Activated naive CD4-positive, alpha-beta T cell treated with anti-CD3 and anti-CD28 coated beads, Interleukin-2, amount 50 U/mL, for 16 hours (primary cell): Measurements from ENCODE around the gene LARP1B.
"Not testable (repeated sequence)": the region's sequence is repeated elsewhere in the genome, so short reads cannot be mapped to it uniquely, and the experiment has no call there.

Source experiments
- DNase-seq: peaks from one replicate; pipeline ENCODE4 v3.0.0-alpha.2; 2020

The LARP1B gene

DNA sequence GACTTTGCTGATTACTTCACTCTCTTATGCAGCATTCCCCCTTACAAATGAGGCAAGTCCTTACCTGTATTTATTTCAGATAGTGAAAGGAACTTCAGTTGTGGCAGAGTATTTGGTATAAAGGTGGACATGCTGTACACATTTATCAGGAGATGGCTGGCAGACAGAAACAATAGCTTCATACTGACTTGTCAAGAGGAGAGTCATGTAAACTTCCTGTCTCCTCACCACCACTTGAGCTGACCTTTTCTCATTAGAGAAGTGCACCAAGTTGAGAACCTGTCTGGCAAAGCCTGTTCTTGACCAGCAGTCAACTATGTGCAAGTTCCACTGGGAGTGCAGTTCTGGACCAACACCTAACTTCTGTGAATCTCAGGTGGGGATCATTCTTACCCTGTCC, 80.8 kb downstream of the LARP1B start:
- DNase-seq: no peak

DNA sequence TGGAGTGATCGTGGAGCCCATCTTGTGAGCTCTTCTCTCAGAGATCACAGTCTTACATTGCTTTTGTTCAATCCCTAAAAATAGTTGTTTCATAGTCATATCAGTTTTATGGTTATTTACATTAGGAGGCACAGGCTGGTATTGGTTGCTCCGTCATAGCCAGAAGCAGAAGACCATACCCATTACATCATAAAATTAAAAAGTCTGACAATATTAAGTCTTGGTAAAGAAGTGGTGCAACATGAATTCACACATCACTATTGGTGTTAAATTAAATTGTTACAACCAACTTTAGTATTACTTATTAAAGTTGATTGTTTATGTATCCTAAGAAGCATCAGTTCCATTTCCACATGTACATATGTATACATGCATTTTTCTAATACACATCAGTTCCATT, 84.6 kb downstream of the LARP1B start:
- DNase-seq: no peak

DNA sequence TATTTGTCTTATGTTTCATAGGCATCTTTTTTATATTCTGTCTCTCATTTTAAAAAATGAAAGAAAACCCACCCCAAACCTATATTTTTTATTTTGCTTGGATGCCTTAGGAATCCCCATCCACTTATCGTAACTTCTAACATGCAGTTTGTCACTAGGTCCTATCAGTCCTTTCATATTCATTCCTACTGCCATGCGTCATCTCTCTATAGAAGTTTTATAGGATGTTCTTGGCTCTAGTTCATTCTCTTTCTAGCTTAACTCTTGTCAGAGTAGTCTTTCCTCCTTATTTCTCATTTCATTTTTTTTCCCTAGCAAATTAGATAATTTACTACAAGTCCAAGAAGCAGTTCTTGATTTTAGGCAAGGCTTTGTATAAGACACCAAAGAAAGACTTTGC, 92.7 kb downstream of the LARP1B start:
- DNase-seq: no peak

DNA sequence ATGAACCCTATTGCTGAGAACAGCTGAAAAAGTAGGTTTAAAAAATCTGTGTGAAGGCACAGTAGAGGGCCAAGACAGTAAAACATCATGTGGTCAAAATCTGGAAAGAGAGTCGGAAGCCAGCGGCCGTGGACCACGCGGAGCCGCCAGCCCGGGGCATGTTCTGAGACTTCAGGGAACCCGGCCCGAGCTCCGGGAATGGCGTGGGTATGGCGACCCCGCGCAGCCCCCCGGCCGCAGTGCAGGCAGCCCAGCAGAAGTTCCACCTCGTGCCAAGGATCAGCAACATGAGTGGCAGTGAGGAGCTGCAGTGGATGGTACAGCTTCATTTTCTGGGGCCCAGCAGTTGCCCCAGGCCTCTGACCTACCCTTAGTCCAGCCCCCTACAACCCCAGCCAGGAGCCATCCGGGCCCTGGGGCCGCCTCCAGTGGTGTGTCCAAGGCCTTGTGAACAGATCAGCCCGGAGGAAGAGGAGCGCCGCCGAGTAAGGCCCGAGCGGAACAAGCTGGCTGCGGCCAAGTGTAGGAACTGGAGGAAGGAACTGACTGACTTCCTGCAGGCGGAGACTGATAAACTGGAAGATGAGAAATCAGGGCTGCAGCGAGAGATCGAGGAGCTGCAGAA, 94.2 kb downstream of the LARP1B start:
- no peak for DNase-seq

DNA sequence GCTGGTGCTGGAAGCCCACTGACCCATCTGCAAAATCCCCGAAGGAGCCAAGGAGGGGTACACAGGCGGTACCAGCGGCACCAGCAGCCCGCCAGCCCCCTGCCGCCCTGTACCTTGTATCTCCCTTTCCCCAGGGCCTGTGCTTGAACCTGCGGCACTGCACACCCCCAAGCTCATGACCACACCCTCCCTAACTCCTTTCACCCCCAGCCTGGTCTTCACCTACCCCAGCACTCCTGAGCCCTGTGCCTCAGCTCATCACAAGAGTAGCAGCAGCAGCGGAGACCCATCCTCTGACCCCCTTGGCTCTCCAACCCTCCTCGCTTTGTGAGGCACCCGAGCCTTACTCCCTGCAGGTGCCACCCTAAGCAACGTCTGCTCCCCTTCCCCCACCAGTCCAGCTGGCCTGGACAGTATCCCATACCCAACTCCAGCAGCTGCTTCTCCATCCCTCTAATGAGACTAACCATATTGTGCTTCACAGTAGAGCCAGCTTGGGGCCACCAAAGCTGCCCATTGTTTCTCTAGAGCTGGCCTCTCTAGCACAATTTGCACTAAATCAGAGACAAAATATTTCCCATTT, 94.9 kb downstream of the LARP1B start:
- no peak for DNase-seq

DNA sequence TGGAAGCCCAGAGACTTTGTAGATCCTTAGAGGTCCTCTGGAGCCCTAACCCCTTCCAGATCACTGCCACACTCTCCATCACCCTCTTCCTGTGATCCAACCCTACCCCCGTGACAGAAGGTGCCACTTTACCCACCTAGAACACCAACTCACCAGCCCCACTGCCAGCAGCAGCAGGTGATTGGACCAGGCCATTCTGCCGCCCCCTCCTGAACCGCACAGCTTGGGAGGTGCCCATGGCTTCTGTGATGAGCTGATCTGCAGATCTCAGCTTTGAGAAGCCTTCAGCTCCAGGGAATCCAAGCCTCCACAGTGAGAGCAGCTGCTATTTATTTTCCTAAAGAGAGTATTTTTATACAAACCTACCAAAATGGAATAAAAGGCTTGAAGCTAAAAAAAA, 95.4 kb downstream of the LARP1B start:
- DNase-seq: not testable (repeated sequence)

DNA sequence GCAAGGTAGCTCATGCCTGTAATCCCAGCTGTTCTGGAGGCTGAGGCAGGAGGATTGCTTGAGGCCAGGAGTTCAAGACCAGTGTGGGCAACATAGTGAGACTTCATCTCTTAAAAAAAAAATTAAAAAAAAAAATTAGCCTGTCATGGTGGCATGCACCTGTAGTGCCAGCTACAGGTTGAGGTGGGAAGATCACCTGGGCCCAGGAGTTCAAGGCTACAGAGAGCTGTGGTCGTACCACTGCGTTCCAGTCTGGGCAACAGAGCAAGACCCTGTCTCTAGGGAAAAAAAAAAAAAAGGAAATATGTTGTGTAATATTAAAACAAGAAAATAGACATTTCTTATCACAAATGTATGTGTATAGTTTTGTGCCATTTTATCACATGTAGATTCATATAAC, 97.8 kb downstream of the LARP1B start:
- no peak for DNase-seq

DNA sequence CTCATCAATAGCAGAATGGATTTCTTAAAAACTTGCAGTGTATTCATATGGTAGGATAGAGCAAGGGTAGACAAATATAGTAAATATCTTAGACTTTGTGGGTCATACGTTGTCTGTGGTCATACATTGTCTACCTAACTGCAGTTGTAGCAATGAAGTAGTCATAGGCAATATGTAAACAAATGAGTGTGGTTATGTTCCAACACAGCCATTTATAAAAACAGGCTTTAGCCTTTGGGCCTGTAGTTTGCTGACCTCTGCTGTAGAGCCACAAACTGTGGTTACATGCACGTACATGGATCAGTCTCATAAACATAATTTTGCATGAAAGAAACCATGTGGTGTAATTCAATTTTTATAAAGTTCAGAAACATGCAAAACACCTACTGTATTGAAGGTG, 98.9 kb downstream of the LARP1B start:
- no peak for DNase-seq

DNA sequence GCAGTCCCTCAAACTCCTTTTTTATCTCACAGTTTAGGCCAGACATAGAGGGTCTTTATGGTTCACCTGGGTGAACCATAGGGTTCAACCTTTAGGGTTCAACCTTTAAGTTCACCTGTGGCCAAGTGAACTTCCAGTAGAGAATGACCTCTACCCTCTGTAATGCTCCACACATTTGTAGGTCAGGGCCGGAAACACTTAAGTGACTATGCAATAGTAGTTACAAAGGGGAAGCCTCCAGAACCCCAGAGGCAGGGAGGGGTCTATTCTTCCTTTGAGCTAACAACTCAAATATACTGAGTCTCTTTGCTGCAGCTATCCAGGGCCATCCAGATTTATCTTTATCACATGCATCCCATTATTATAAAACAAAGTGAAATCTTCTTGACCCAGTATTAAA, 100.0 kb downstream of the LARP1B start:
- DNase-seq: no peak

DNA sequence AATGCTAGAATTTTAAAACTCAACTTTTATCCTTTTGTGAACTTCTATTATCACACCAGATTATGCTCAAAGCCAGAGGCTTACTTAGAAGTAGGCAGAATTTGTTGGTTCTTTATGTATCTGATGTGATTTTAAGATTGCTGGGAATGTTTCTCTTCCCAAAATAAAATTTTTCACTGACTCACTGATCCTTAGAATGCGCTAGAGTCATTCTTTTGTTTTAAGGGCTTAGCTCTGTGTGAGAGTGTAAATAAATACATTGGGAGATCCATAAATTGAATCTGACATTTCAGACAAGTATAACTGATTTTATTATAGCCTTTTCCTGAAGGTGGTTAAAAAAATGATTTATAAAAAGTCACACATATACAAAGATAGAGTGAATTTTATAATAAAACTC, 101.3 kb downstream of the LARP1B start:
- no peak for DNase-seq

DNA sequence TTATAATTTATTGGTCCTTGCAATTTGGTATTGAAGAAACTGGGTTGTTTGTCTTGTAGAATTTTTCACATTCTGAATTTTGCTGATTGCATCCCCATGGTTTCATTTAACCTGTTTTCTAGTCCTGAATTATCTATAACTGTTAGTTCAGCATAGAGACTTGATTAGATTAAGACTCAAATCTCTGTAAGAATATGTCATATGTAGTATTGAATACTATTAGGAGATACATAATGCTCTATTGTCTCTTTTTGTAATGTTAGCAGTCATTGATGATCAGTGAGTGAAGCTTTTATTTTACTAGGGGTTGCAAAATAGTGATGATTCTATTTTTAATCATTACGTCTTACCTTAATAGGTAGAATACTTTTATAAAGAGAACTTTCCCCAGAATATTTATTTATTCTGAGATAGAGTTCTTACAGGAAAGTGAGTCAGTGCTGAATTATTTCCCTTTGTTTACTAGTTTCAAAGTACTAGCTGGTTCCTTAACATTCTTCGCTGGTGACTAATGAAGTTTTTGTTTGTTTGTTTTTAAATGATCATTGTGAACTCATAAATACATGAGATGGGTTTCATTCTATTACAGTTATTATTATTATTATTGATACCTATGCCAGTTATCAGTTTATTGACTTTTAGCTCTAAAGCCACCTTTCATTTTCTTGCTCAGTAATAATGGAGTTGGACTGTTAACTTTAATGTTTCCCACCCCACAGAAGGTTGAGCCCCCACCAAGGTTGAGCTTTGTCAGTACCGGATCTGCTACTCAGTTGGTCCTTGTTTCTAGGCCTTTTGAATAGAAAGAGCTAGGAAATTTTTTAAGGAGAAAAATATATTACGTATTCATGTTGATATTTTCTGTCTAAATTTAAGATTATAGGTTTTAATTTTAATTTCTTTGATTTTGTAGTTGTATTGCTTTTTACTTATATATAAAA, 102.3 kb downstream of the LARP1B start:
- no peak for DNase-seq

DNA sequence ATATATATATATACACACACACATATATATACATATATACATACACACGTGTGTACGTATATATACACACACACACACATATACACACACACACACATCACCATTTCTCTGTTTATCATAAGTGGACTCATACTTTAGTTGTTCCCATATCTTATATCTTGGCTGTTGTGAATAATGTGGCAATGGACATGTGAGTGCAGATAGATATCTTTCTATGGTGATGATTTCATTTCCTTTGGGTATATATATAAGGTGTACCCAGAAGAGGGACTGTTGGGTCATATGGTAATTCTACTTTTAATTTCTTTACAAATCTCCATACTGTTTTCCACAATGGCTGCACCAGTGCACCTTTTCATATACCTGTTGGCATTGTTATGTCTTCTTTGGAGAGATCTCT, 105.9 kb downstream of the LARP1B start:
- no peak for DNase-seq

DNA sequence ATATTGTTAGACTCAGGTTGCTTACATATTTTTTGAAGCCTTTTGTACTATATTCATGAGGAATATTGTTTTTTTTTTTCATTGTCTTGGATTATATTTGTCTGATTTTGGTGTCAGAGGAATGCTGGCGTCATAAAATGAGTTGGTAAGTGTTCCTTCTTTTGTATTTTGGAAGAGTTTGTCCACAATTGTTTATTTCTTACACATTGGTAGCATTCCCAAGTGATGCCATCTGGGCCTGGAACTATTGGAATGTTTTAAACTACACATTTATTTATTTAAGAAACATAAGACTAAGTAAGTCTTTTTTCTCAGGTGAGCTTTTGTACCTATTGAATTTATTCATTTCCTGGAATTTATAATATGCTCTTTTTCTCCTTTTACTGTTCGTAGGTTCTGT, 107.6 kb downstream of the LARP1B start:
- no peak for DNase-seq

DNA sequence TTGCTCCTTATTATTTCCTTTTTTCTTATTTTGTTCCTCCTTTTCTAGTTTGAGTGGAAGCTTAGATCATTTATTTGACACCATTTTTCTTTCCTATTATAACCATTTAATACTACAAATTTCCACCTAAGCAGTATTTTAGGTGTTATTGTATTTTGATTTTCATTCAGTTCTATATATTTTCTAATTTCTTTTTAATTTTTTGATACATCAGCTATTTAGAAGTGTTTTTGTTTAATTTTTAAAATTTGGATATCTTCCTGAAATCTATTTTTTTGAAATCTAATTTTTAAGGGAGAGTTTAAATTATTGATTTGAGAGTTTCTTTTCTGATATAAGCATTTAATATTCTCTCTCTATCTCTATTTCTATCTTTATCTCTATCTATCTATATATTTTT, 108.1 kb downstream of the LARP1B start:
- DNase-seq: no peak

DNA sequence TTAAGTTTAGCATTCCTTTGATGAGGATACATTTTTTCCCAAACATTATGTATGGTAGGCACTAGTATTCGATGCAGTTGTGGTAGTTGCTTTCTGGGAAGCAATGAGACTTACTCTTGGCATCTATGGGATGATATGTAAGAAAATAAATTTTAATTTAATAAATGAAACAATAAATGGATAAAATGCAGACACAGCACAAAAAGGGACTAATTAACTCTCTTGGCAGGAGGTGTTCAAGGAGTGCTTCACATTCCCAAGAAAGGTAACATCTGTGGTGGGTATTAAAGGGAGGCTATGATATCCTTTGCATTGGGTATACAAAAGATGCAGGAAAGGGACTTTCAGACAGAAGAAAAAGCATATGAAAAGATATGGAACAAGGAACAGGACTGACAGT, 115.5 kb downstream of the LARP1B start:
- DNase-seq: no peak

DNA sequence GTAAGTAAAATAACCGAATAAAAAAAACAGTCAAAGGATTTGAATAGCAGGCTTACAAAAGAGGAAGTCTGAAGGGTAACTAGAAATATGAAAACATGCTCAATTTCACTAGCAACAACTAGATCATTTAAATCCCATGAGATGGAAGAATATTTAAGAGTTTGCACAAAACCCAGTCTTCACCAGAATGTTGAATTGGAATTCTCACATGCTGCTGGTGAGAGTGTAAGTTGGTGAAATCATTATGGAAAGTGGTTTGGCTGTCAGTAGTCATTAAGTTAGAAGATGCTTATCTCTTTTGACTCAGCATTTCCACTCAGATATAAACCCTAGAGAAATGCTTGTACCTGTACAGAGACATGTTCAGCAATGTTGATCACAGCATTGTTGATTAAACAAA, 116.4 kb downstream of the LARP1B start:
- no peak for DNase-seq

DNA sequence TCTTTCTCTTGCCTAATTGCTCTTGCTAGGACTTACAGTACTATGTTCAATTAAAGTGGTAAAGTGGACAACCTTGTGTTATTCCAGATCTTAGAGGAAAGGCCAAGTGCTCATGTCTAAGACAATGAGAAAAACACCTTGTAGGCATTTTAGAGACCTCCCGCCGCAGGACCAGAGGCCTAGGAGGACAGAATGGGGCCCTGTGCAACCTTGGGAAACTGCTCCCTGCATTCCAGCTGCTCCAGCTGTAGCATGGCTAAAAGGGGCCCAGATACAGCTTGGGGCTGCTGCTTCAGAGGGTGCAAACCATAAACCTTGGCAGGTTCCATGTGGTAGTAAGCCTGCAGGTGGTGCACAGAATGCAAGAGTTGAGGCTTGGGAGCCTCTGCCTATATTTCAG, 125.5 kb downstream of the LARP1B start:
- DNase-seq: no peak

DNA sequence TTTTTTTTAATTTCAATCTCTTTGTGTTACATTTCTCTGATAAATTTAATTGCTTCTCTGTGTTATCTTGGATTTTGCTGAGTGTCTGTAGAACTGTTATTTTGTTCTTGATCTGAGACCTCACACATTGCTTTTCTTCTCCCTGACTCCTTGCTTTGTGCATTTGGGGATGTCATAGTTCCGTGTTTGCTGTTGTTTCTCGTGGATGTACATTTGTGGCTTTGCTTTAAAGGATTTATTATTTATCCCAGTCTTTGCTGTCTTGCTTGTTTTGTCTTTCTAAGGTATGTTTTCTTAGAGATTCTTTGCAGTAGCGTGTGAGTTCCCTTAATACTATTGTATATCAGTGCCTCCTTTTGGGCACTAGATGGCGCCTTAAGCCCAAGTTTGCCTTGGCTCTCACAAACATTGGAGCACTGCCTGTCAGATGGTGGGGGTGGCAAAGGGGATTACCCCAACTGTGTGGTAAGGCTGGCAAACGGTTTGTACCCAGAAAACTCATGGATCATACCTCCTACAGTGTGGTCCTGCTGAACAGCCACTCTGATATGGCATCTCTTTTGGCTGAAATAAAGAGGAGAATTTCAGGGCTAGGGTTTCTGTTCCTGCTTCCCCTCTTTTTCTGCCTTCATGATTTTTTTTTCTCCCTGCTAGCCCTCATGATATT, 130.1 kb downstream of the LARP1B start:
- DNase-seq: peak; percentile 66

DNA sequence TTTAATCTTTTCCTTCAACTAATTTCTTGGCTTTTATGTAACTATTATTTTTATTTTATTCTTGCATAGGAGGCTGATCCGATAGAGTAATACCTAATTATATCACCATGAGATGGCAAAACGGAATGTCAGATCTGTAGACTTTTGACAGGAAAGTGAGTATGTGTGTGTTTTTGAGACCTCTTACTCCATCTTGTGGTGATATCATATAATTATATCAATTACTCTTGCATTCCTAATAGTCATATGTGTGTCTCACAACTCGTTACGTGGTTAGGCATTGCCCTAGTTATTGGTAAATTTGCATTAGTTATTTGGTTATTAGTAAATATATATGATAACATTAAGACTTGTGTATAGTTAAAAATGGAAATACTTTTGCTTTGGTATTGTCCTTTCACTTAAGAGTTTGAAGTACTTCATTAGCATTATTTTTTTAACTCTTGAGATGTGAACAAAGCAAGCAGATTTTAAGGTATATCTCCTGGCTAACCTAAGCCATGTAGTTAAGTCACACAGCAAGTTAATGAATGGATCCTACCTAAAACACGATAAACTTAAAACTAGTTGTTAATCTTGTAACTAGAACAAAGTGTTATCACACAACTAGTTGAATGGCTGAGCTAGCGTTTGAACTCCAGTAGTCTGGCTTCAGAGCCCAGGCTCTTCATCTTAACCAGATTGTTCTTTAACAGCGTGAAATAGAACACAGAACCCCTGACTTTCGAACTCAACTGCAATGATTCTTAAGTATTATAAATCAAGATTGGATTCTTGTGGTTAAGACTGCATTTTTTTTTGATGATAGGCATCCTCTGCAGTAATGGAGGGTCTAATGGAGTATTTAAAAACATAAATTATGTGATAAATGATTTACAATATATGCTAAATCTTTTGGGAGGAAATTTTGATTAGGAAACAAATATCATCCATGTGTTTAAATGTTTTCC, 159.4 kb downstream of the LARP1B start:
- DNase-seq: no peak

DNA sequence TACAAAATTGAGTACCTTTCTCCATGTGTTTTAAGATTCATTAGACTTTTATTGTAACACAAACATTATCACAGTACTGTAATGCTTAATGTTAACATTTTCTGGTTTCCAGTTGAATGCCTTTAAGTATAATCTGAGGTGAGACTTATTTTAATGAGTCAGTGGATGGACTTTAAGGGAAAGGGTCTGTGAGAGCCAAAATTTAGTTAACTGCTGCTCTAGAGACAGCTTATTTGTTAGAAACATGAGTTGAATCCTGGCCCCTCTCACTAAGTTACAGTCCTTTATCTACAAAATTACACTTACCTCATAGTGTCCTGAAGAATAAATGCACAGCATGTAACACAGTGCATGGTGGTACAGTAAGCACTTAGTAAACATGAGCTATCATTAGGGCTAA, 160.5 kb downstream of the LARP1B start:
- DNase-seq: no peak

DNA sequence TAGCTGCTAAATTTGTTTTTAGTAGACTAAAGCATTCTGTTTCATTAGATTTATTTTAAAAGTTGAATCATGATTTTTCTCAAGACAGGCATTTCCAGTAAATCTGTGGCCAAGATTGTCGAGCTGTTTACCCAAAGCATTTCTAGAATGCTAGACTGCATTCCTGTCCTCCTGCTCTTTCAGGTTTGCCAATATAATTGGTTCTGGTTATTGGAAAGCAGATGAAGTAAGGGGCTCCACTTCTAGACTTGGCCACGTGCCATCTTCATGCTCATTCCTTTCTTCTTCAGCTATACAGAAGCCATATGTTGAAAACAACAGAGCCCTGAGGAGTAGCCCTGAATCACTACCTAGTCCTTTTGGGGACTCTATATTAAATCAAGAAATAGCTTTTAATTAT, 164.0 kb downstream of the LARP1B start:
- DNase-seq: no peak

DNA sequence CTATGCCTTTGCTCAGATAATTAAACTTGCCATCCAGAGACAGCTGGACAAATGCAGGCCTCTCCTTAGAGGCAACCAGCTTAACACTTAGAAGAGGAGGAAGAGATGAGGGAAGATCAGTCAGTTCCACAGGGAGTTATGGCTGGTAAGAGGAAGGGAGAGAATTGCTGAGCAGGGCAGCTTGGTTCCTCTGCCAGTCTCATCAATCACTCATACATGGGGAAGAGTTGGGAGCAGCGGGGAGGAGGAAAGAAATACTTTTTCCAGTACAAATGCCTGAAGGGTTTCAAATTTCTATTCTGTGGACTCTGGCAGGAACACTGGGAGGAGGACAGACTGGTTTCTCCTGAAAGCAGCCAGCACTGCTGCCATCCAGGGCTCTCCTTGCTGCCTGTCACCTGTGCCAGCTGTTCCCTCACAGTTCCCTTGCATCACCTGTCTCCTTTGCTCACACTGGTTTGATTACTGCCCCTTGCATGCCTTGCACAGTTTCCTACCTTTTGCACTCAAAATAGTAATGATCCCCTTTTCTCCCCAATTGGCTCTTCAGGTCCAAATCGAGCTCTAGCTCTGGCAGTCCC, 167.0 kb downstream of the LARP1B start:
- no peak for DNase-seq
